Trophoblast cell (in vitro differentiated cells and primary cell): ENCODE data around the gene SCN5A.

ENCODE experiments used
- DNase-seq, 2 donors: peaks; one replicate each; pipeline ENCODE4 v3.0.0-alpha.2; 2016
- H2AFZ ChIP-seq: 2 replicates; pipeline ENCODE4 v1.6.1; 2013; ENCODE audit warnings: low read length, moderate library complexity, mild to moderate bottlenecking; ENCODE audit not compliant: insufficient read depth, poor library complexity
- H2AK5ac ChIP-seq: 2 replicates; pipeline ENCODE4 v1.6.1; 2013; ENCODE audit warnings: mild to moderate bottlenecking, low read length
- H2BK120ac ChIP-seq: 2 replicates; pipeline ENCODE4 v1.6.1; 2013; ENCODE audit warnings: low read length, mild to moderate bottlenecking, moderate library complexity; ENCODE audit not compliant: insufficient read depth, poor library complexity
- H2BK12ac ChIP-seq: 2 replicates; pipeline ENCODE4 v1.6.1; 2013; ENCODE audit warnings: mild to moderate bottlenecking, low read length, moderate library complexity
- H2BK5ac ChIP-seq: 2 replicates; pipeline ENCODE4 v1.6.1; 2013; ENCODE audit warnings: low read length, low read depth, moderate library complexity, mild to moderate bottlenecking; ENCODE audit not compliant: poor library complexity
- H3K14ac ChIP-seq: 2 replicates; pipeline ENCODE4 v1.6.1; 2013; ENCODE audit warnings: mild to moderate bottlenecking, low read length
- H3K18ac ChIP-seq: 2 replicates; pipeline ENCODE4 v1.6.1; 2013; ENCODE audit warnings: mild to moderate bottlenecking, low read length
- H3K23ac ChIP-seq: 2 replicates; pipeline ENCODE4 v1.6.1; 2013; ENCODE audit warnings: low read length
- H3K27ac ChIP-seq: 2 replicates; pipeline ENCODE4 v1.5.1; 2013; ENCODE audit warnings: low read depth, mild to moderate bottlenecking, inconsistent platforms, low read length, moderate library complexity
- H3K27me3 ChIP-seq: 2 replicates; pipeline ENCODE4 v1.6.1; 2013; ENCODE audit warnings: inconsistent platforms, mild to moderate bottlenecking, low read length, moderate library complexity; ENCODE audit not compliant: insufficient read depth
- H3K36me3 ChIP-seq, 2 experiments: 1 replicate in 1 of 2; 2 replicates in 1 of 2; pipeline ENCODE4 v1.6.1; 2013; ENCODE audit warnings: low read length in 2 of 2, mild to moderate bottlenecking in 2 of 2, moderate library complexity in 1 of 2; ENCODE audit not compliant: insufficient read depth in 2 of 2, control insufficient read depth in 1 of 2
- H3K4ac ChIP-seq: 2 replicates; pipeline ENCODE4 v1.6.1; 2013; ENCODE audit warnings: low read depth, mild to moderate bottlenecking, low read length, moderate library complexity
- H3K4me1 ChIP-seq, 2 experiments: 1 replicate in 1 of 2; 2 replicates in 1 of 2; pipeline ENCODE4 v1.6.1; 2013; ENCODE audit warnings: low read length in 2 of 2, mild to moderate bottlenecking in 2 of 2, moderate library complexity in 1 of 2; ENCODE audit not compliant: insufficient read depth in 2 of 2, control insufficient read depth in 1 of 2
- H3K4me2 ChIP-seq: 2 replicates; pipeline ENCODE4 v1.6.1; 2013; ENCODE audit warnings: inconsistent platforms, mild to moderate bottlenecking, low read length, moderate library complexity
- H3K4me3 ChIP-seq: 2 replicates; pipeline ENCODE4 v1.5.1; 2013; ENCODE audit warnings: mild to moderate bottlenecking, low read depth, low read length, inconsistent platforms
- H3K79me1 ChIP-seq: one replicate; pipeline ENCODE4 v1.6.1; 2013; ENCODE audit warnings: low read length
- H3K79me2 ChIP-seq: 2 replicates; pipeline ENCODE4 v1.6.1; 2013; ENCODE audit warnings: low read length, mild to moderate bottlenecking; ENCODE audit not compliant: control insufficient read depth, insufficient read depth, poor library complexity
- H3K9ac ChIP-seq: 2 replicates; pipeline ENCODE4 v1.6.1; 2013; ENCODE audit warnings: mild to moderate bottlenecking, low read length
- H3K9me3 ChIP-seq: 2 replicates; pipeline ENCODE4 v1.6.1; 2013; ENCODE audit warnings: low read depth, mild to moderate bottlenecking, control low read depth, inconsistent platforms, low read length; ENCODE audit not compliant: insufficient read depth
- H4K12ac ChIP-seq: 2 replicates; pipeline ENCODE4 v1.6.1; 2013; ENCODE audit warnings: low read depth, mild to moderate bottlenecking, low read length, moderate library complexity
- H4K8ac ChIP-seq: 2 replicates; pipeline ENCODE4 v1.6.1; 2013; ENCODE audit warnings: low read depth, mild to moderate bottlenecking, low read length, moderate library complexity
- H4K91ac ChIP-seq: one replicate; pipeline ENCODE4 v1.6.1; 2013; ENCODE audit warnings: low read depth, mild to moderate bottlenecking, low read length, moderate library complexity
- WGBS: extraction: QIAGEN DNeasy Blood & Tissue Kit; methylation state at CpG from one replicate; pipeline ENCODE4 v1.1.7; 2013; ENCODE audit warnings: missing lambda C conversion rate; ENCODE audit not compliant: insufficient read length, insufficient coverage; ENCODE audit errors: extremely low coverage; 5-methylcytosine and 5-hydroxymethylcytosine counted together

Gene SCN5A

DNA sequence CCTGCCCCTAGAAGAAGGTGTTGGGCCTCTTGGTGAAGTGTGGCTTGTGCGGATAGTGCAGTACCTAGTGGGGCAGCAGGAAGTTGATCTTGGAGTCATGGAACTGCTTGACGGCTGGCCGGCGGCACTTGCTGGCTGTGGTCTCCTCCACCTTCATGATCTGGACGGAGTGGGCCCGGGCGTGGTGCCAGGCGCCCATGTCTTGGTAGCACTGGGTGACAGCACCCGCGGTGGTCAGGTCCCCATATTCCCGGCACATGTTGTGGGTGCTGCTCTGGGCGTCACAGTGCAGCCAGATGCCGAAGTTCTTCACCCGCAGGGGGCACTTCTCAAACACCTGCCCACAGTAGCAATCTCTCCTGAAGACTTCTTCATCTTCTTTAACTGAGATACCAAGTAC is 122.7 kb downstream of the SCN5A start:
- H3K4me2 ChIP-seq: no peak overlapping the region
- no peak overlapping the region for H4K91ac ChIP-seq
- peaks cover 4% of the 10 kb centered on the region for H3K9me3 ChIP-seq
- no peak overlapping the region for H3K4ac ChIP-seq
- no CpG with 5 or more reads among the region's 14 CpGs for WGBS
- no peak overlapping the region for H2AK5ac ChIP-seq
- H3K36me3 ChIP-seq: peaks cover 4 to 7% of the 10 kb centered on the region in 2 experiments
- no peak overlapping the region for H3K4me3 ChIP-seq
- H3K23ac ChIP-seq: no peak overlapping the region
- no peak overlapping the region for H2AFZ ChIP-seq
- peak overlapping the region; percentile 46 for H2BK12ac ChIP-seq
- H2BK5ac ChIP-seq: no peak overlapping the region
- H4K8ac ChIP-seq: no peak overlapping the region
- H2BK120ac ChIP-seq: no peak overlapping the region
- H3K27me3 ChIP-seq: no peaks in the 10 kb centered on the region
- peaks cover 6 to 9% of the 10 kb centered on the region in 2 experiments for H3K4me1 ChIP-seq
- H3K27ac ChIP-seq: no peak overlapping the region
- H3K18ac ChIP-seq: peak overlapping the region; percentile 5
- H3K79me2 ChIP-seq: no peaks in the 10 kb centered on the region
- H3K9ac ChIP-seq: no peak overlapping the region
- peaks cover 8% of the 10 kb centered on the region for H3K79me1 ChIP-seq
- H4K12ac ChIP-seq: no peak overlapping the region
- DNase-seq: no peak
- H3K14ac ChIP-seq: peak overlapping the region; percentile 9

DNA sequence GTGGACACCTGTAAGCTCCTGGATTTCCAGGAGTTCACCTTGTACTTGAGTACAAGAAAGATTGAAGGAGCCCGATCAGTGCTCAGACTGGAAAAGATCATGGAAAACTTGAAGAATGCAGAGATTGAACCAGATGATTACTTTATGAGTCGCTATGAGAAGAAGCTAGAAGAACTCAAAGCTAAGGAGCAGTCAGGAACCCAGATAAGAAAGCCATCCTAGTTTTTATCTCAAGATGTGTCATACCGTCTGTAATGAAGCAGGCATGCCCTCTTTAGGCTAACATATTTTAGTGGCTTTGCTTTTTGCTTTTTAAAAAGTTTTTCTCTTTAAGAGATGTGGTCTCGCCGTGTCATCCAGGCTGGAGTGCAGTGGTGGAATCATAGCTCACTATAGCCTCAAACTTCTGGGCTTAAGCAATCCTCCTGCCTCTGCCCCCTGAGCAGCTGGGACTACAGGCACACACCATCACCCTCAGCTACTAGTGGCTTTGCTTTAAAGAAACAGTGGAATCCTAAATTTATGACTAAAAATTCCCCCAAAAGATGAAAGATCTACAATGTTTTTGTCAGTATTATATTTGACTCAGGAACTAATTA is 125.2 kb downstream of the SCN5A start:
- Histone ChIP-seq H3K14ac (no peak overlapping the region), H3K27me3 (no peaks in the 10 kb centered on the region)
- WGBS: no CpG with 5 or more reads among the region's 5 CpGs

DNA sequence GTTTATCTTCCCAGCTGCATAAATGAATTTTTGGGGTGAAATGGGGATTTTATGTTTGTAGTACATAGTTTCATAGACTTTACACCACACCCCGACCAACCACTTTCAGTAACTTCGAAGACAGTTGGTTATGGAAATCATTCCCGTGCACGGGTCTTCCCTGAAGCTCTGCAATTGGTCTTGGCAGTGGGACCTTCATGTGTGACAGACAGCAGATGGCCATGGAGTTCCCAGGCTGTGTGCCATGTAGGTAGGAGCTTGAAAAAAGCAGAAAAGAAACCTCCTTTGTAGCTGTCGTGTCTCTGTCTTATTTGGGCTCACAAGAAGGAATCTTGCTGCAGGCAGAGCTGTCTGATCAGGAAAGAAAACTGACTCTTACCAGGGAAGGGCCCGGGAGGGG is 127.5 kb downstream of the SCN5A start:
- peaks cover 6 to 9% of the 10 kb centered on the region in 2 experiments for H3K4me1 ChIP-seq
- H3K27ac ChIP-seq: no peak overlapping the region
- no peak overlapping the region for H2AFZ ChIP-seq
- no peak overlapping the region for H4K12ac ChIP-seq
- no peak for DNase-seq
- no CpG with 5 or more reads among the region's 6 CpGs for WGBS
- H3K36me3 ChIP-seq: peaks cover 2 to 4% of the 10 kb centered on the region in 2 experiments
- no peaks in the 10 kb centered on the region for H3K79me2 ChIP-seq
- H2BK120ac ChIP-seq: no peak overlapping the region
- no peak overlapping the region for H3K14ac ChIP-seq
- H3K4me2 ChIP-seq: no peak overlapping the region
- no peak overlapping the region for H3K9ac ChIP-seq
- H4K8ac ChIP-seq: no peak overlapping the region
- H2BK5ac ChIP-seq: no peak overlapping the region
- H3K9me3 ChIP-seq: no peaks in the 10 kb centered on the region
- H3K18ac ChIP-seq: no peak overlapping the region
- no peak overlapping the region for H2BK12ac ChIP-seq
- peaks cover 8% of the 10 kb centered on the region for H3K79me1 ChIP-seq
- no peak overlapping the region for H3K23ac ChIP-seq
- H2AK5ac ChIP-seq: no peak overlapping the region
- H3K4me3 ChIP-seq: no peak overlapping the region
- no peaks in the 10 kb centered on the region for H3K27me3 ChIP-seq
- H4K91ac ChIP-seq: no peak overlapping the region
- no peak overlapping the region for H3K4ac ChIP-seq

More for the DNA sequence above, 125.2 kb downstream of the SCN5A start:
- Histone ChIP-seq H2AFZ (no peak overlapping the region), H3K4me3 (no peak overlapping the region), H3K79me1 (peaks cover 8% of the 10 kb centered on the region), H3K9ac (no peak overlapping the region), H2BK120ac (no peak overlapping the region), H2BK5ac (no peak overlapping the region), H2BK12ac (no peak overlapping the region), H3K18ac (no peak overlapping the region), H3K4ac (no peak overlapping the region), H3K23ac (no peak overlapping the region), H3K79me2 (no peaks in the 10 kb centered on the region), H2AK5ac (no peak overlapping the region), H3K4me1 (peaks cover 6 to 9% of the 10 kb centered on the region in 2 experiments), H3K9me3 (peaks cover 4% of the 10 kb centered on the region), H4K8ac (no peak overlapping the region), H4K91ac (no peak overlapping the region), H4K12ac (no peak overlapping the region), H3K36me3 (peaks cover 4 to 7% of the 10 kb centered on the region in 2 experiments), H3K4me2 (no peak overlapping the region), H3K27ac (peak overlapping the region; percentile 4)
- peak; percentile 32 to 74 for DNase-seq

DNA sequence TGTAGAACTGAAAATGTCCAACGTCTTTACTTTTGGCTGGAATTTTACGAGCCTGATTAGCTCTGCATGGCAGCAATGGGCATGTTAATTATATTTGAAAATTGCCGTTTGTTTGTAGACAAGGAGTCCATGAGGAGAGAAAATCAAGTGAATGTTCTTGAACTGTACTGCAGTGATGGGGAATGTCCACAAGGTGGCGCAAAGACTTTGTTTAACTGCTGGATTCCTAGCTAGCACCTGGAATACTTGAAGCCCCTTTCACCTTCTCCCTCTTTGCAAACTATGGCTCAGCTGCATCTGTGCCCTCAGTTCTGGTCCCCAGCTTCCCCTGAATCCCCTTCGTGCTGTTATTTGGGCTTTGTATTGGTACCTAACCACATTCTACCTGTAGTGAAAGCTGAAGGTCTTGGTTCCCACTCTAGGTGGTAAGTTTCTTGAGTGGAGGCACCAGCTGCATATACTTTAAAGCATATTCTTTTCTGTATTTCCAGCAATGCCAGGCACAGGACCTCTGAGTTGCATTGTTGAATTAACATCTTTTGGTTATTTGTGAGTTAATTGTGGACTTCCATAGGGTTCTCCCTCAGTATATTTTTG is 128.0 kb downstream of the SCN5A start:
- peaks cover 8% of the 10 kb centered on the region for H3K79me1 ChIP-seq
- H3K36me3 ChIP-seq: peaks cover 2 to 4% of the 10 kb centered on the region in 2 experiments
- H3K18ac ChIP-seq: no peak overlapping the region
- H3K9me3 ChIP-seq: no peaks in the 10 kb centered on the region
- H3K14ac ChIP-seq: no peak overlapping the region
- no peak overlapping the region for H2BK12ac ChIP-seq
- no peak overlapping the region for H3K9ac ChIP-seq
- no peaks in the 10 kb centered on the region for H3K79me2 ChIP-seq
- no peak overlapping the region for H3K4me3 ChIP-seq
- no peaks in the 10 kb centered on the region for H3K27me3 ChIP-seq
- peak; percentile 65 to 91 for DNase-seq
- WGBS: no CpG with 5 or more reads among the region's 5 CpGs
- no peak overlapping the region for H4K91ac ChIP-seq
- no peak overlapping the region for H2AFZ ChIP-seq
- H3K27ac ChIP-seq: no peak overlapping the region
- no peak overlapping the region for H3K23ac ChIP-seq
- H3K4me1 ChIP-seq: peaks cover 6 to 7% of the 10 kb centered on the region in 2 experiments
- H3K4ac ChIP-seq: no peak overlapping the region
- no peak overlapping the region for H4K8ac ChIP-seq
- no peak overlapping the region for H2AK5ac ChIP-seq
- no peak overlapping the region for H2BK120ac ChIP-seq
- H2BK5ac ChIP-seq: no peak overlapping the region
- no peak overlapping the region for H3K4me2 ChIP-seq
- H4K12ac ChIP-seq: no peak overlapping the region
